CD14-positive monocyte (primary cell): Measurements from ENCODE around the gene EYS. TPM values are rescaled to one million over a fixed set of nuclear protein-coding genes. Genes with fewer than 3 reads are reported as not detected.

Experiments
- DNase-seq, 3 donors: peaks; one replicate each; pipeline ENCODE4 v3.0.0-alpha.2; 2011 to 2022
- H2AFZ ChIP-seq: 2 replicates; pipeline ENCODE4 v1.6.0; 2012; ENCODE audit warnings: mild to moderate bottlenecking, low read depth, low read length, inconsistent platforms; ENCODE audit not compliant: insufficient read depth, poor library complexity, severe bottlenecking
- H3K27ac ChIP-seq, 2 donors: 1 replicate in 1 of 2; 2 replicates in 1 of 2; pipeline ENCODE4 v1.5.1; 2012 to 2013; ENCODE audit warnings: low read length in 2 of 2, control low read depth in 1 of 2, inconsistent platforms in 1 of 2, low read depth in 1 of 2, mild to moderate bottlenecking in 1 of 2
- H3K27me3 ChIP-seq, 2 donors: one replicate each; pipeline versions ENCODE4 v1.6.0 to v1.6.1; 2011 to 2013; ENCODE audit warnings: low read length in 2 of 2; ENCODE audit not compliant: control insufficient read depth in 2 of 2, insufficient read depth in 2 of 2
- H3K36me3 ChIP-seq, 2 donors: replicated peaks in 1 of 2; 1 replicate in 1 of 2; 2 replicates in 1 of 2; pipeline versions ENCODE4 v1.5.1 to v1.6.1; 2012 to 2013; ENCODE audit warnings: low read length in 2 of 2, control low read depth in 1 of 2, inconsistent platforms in 1 of 2, mild to moderate bottlenecking in 1 of 2; ENCODE audit not compliant: insufficient read depth in 2 of 2, control insufficient read depth in 1 of 2
- H3K4me1 ChIP-seq, 2 donors: 1 replicate in 1 of 2; 2 replicates in 1 of 2; pipeline versions ENCODE4 v1.5.1 to v1.6.1; 2012 to 2013; ENCODE audit warnings: low read length in 2 of 2, control low read depth in 1 of 2, inconsistent platforms in 1 of 2, mild to moderate bottlenecking in 1 of 2, moderate library complexity in 1 of 2; ENCODE audit not compliant: insufficient read depth in 2 of 2, control insufficient read depth in 1 of 2
- H3K4me2 ChIP-seq: replicated peaks from 2 replicates; pipeline ENCODE3; 2012; ENCODE audit warnings: low read length, moderate library complexity, mild to moderate bottlenecking; ENCODE audit not compliant: poor library complexity, severe bottlenecking; ENCODE audit errors: extremely low read depth
- H3K4me3 ChIP-seq, 3 experiments: fragments of 200-600 bp in 1 of 3; sonication (generic) in 1 of 3; replicated peaks in 1 of 3; 1 replicate in 2 of 3; 2 replicates in 1 of 3; pipeline ENCODE4 v1.5.1; 2011 to 2013; ENCODE audit warnings: low read length in 3 of 3, mild to moderate bottlenecking in 3 of 3, control low read depth in 2 of 3, low read depth in 2 of 3, inconsistent platforms in 1 of 3, moderate library complexity in 1 of 3
- H3K79me2 ChIP-seq: 2 replicates; pipeline ENCODE4 v1.6.0; 2012; ENCODE audit warnings: mild to moderate bottlenecking, control low read depth, inconsistent platforms, low read length, moderate library complexity; ENCODE audit not compliant: insufficient read depth
- H3K9ac ChIP-seq: 2 replicates; pipeline ENCODE4 v1.6.0; 2017; ENCODE audit warnings: low read length, mild to moderate bottlenecking; ENCODE audit not compliant: insufficient read depth, poor library complexity, severe bottlenecking
- H3K9me3 ChIP-seq, 2 donors: replicated peaks in 1 of 2; 1 replicate in 1 of 2; 2 replicates in 1 of 2; pipeline versions ENCODE4 v1.5.1 to v1.6.1; 2012 to 2013; ENCODE audit warnings: low read length in 2 of 2, control low read depth in 1 of 2; ENCODE audit not compliant: control insufficient read depth in 1 of 2, insufficient read depth in 1 of 2
- H4K20me1 ChIP-seq: 2 replicates; pipeline ENCODE4 v1.6.0; 2012; ENCODE audit warnings: mild to moderate bottlenecking, low read length, control low read depth, moderate library complexity; ENCODE audit not compliant: insufficient read depth
- H3K27ac Mint-ChIP-seq, 7 donors: one replicate each; pipeline ENCODE4 v1.8.0; 2020; ENCODE audit warnings: mild to moderate bottlenecking in 7 of 7, mixed read lengths in 7 of 7, moderate library complexity in 6 of 7, inconsistent platforms in 2 of 7
- H3K27me3 Mint-ChIP-seq, 3 donors: one replicate each; pipeline ENCODE4 v1.8.0; 2021 to 2022; ENCODE audit warnings: low read depth in 3 of 3, mild to moderate bottlenecking in 3 of 3, mixed read lengths in 3 of 3, moderate library complexity in 3 of 3, inconsistent platforms in 1 of 3
- H3K36me3 Mint-ChIP-seq, 2 donors: one replicate each; pipeline ENCODE4 v1.8.0; 2020; ENCODE audit warnings: mixed read lengths in 2 of 2, inconsistent platforms in 1 of 2, mild to moderate bottlenecking in 1 of 2
- H3K4me1 Mint-ChIP-seq: one replicate; pipeline ENCODE4 v1.8.0; 2020; ENCODE audit warnings: mild to moderate bottlenecking, mixed read lengths
- H3K4me3 Mint-ChIP-seq, 2 donors: one replicate each; pipeline ENCODE4 v1.8.0; 2020; ENCODE audit warnings: mild to moderate bottlenecking in 2 of 2, mixed read lengths in 2 of 2, moderate library complexity in 1 of 2
- H3K9me3 Mint-ChIP-seq, 7 donors: one replicate each; pipeline ENCODE4 v1.8.0; 2020 to 2022; ENCODE audit warnings: mixed read lengths in 7 of 7, mild to moderate bottlenecking in 6 of 7, moderate library complexity in 6 of 7, inconsistent platforms in 2 of 7
- CTCF ChIP-seq: fragments of 200-600 bp; IDR thresholded peaks from one replicate; pipeline ENCODE4 v1.8.0; 2022; ENCODE audit warnings: antibody characterized with exemption, mild to moderate bottlenecking
- WGBS: methylation state at CpG from one replicate; pipeline ENCODE4 v1.1.5; 2013; ENCODE audit warnings: missing lambda C conversion rate; ENCODE audit not compliant: insufficient coverage; 5-methylcytosine and 5-hydroxymethylcytosine counted together
- intact Hi-C, 2 donors: fragments of 100-400 bp; cut with micrococcal nuclease; formaldehyde crosslinking; loops; one replicate each; pipeline versions ENCODE4 v1.15.0 to v1.15.1; 2023
- polyA plus RNA-seq, 3 donors: library from polyadenylated mRNA; depleted of rRNA in 1 of 3; unstranded in 2 of 3; stranded (reverse) in 1 of 3; fragments of 300-500 nt in 2 of 3; fragments of >200 nt in 1 of 3; fragmentation: Illumina TruSeq in 2 of 3; gene quantifications; 1 replicate in 2 of 3; 2 replicates in 1 of 3; pipeline ENCODE4 v1.2.3, GENCODE V29; 2012 to 2021

Gene EYS
- polyA plus RNA-seq, 3 donors = 0.01 to 0.03 TPM; not detected in 1

GRCh38 chr6:63968650-63969049 lies 1738.4 kb downstream of the EYS start:
- H4K20me1 ChIP-seq = no peaks in the 10 kb centered on the region
- no peaks in the 10 kb centered on the region for H3K4me1 ChIP-seq
- no peak overlapping the region for H3K9ac ChIP-seq
- H3K4me2 ChIP-seq = no peak overlapping the region
- WGBS = 100% methylated on average over 1 of the region's 2 CpGs
- no peak for TF ChIP-seq CTCF
- Mint-ChIP-seq H3K9me3 (peaks cover 0 to 2% (median 0%) of the 10 kb centered on the region in 7 donors), H3K27me3 (no peaks in the 10 kb centered on the region), H3K4me1 (no peaks in the 10 kb centered on the region), H3K36me3 (no peaks in the 10 kb centered on the region), H3K4me3 (no peak overlapping the region), H3K27ac (no peak overlapping the region)
- intact Hi-C loops = no loop called here
- no peaks in the 10 kb centered on the region for H3K79me2 ChIP-seq
- H3K4me3 ChIP-seq = no peak overlapping the region
- H3K27me3 ChIP-seq = no peaks in the 10 kb centered on the region
- no peak for DNase-seq
- H3K36me3 ChIP-seq = no peaks in the 10 kb centered on the region
- no peaks in the 10 kb centered on the region for H3K9me3 ChIP-seq
- no peak overlapping the region for H2AFZ ChIP-seq
- no peak overlapping the region for H3K27ac ChIP-seq

- no peaks in the 10 kb centered on the region for H3K4me1 ChIP-seq
- no peaks in the 10 kb centered on the region for H4K20me1 ChIP-seq
- no peak for TF ChIP-seq CTCF
- no peak overlapping the region for H3K9ac ChIP-seq
- DNase-seq = no peak
- H3K4me2 ChIP-seq = no peak overlapping the region
- no peak overlapping the region for H3K27ac Mint-ChIP-seq
- H2AFZ ChIP-seq = no peak overlapping the region
- no peaks in the 10 kb centered on the region for H3K79me2 ChIP-seq
- H3K4me1 Mint-ChIP-seq = no peaks in the 10 kb centered on the region
- peaks cover 0 to 9% (median 4%) of the 10 kb centered on the region in 7 donors for H3K9me3 Mint-ChIP-seq
- no peaks in the 10 kb centered on the region for H3K27me3 ChIP-seq
- H3K36me3 ChIP-seq = no peaks in the 10 kb centered on the region
- intact Hi-C loops = no loop called here
- H3K9me3 ChIP-seq = peaks cover 0 to 4% of the 10 kb centered on the region in 2 donors
- H3K4me3 Mint-ChIP-seq = no peak overlapping the region
- peaks cover 0 to 3% (median 1%) of the 10 kb centered on the region in 3 donors for H3K27me3 Mint-ChIP-seq
- H3K27ac ChIP-seq = no peak overlapping the region
- H3K36me3 Mint-ChIP-seq = no peaks in the 10 kb centered on the region
- no peak overlapping the region for H3K4me3 ChIP-seq
These were observed 1742.7 kb downstream of the EYS start for GRCh38 chr6:63964366-63964765.
